Mesodermal cell (in vitro differentiated cells): Measurements from ENCODE around the gene KIRREL3.

Source experiments
- H3K27ac ChIP-seq: 2 replicates; pipeline ENCODE4 v1.7.0; 2013; ENCODE audit warnings: mild to moderate bottlenecking, low read depth, low read length, moderate library complexity; ENCODE audit not compliant: severe bottlenecking
- H3K36me3 ChIP-seq: 2 replicates; pipeline ENCODE4 v1.7.1; 2013; ENCODE audit warnings: mild to moderate bottlenecking, low read length, moderate library complexity; ENCODE audit not compliant: control insufficient read depth, insufficient read depth
- H3K4me1 ChIP-seq: one replicate; pipeline ENCODE4 v1.7.1; 2013; ENCODE audit warnings: mild to moderate bottlenecking, low read length; ENCODE audit not compliant: insufficient read depth, control insufficient read depth, poor library complexity, severe bottlenecking
- H3K4me3 ChIP-seq: 2 replicates; pipeline ENCODE4 v1.7.0; 2013; ENCODE audit warnings: low read length, control low read depth, mild to moderate bottlenecking; ENCODE audit not compliant: insufficient read depth, poor library complexity, severe bottlenecking; ENCODE audit errors: extremely low read depth
- H3K9me3 ChIP-seq: 2 replicates; pipeline ENCODE4 v1.7.1; 2013; ENCODE audit warnings: mild to moderate bottlenecking, low read length, moderate library complexity; ENCODE audit not compliant: control insufficient read depth
- WGBS, 2 experiments: methylation state at CpG; one replicate each; pipeline ENCODE4 v1.1.5; 2013; ENCODE audit warnings: missing lambda C conversion rate in 2 of 2; ENCODE audit not compliant: insufficient coverage in 2 of 2; 5-methylcytosine and 5-hydroxymethylcytosine counted together

Gene KIRREL3

DNA sequence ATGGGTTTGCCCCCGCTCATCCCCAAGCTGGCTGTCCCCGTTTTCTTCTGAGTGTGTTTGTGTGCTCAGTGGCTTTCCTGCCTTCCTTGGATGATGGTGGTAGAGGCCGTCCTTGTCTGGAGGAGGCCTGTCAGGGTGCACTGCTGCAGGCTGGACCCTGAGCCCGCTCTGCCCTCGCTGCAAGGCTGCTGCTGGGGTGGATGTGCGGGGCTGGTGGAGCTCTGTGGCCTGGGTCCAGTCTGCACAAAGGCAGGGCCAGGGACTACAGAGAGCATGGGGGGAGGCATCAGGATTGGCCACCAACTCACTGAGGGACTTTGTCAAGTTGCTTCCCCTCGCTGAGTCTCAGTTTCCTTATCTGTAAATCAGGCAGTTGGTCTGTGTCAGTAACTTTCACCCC is 275.0 kb downstream of the KIRREL3 start:
- Histone ChIP-seq H3K9me3 (no peaks in the 10 kb centered on the region), H3K4me1 (no peaks in the 10 kb centered on the region), H3K36me3 (no peaks in the 10 kb centered on the region), H3K4me3 (no peak overlapping the region), H3K27ac (no peak overlapping the region)
- WGBS, 2 experiments, result 73 to 96% methylated on average over 5 to 6 of the region's 7 CpGs

DNA sequence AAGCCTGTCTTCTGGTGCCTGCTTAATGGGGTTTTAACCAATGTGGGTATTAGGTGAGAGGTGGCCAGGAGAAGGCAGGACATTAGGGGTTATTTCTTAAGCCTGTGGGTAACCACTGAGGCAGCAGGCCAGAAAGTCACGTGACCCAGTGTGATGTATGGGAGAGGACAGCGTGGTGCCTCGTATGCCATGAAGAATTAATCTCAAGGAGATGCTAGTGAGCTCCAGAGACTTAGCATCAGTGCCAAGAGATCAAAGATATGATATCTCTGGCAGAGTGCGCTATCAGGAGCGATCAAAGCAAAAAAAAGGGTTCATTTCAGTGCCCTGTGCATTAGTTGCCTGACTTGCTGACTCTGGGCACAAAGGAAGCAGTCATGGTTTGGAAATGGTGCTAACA is 275.5 kb downstream of the KIRREL3 start:
- 81 to 92% methylated on average over 5 of the region's 5 CpGs for WGBS, 2 experiments
- H3K36me3 ChIP-seq, result no peaks in the 10 kb centered on the region

DNA sequence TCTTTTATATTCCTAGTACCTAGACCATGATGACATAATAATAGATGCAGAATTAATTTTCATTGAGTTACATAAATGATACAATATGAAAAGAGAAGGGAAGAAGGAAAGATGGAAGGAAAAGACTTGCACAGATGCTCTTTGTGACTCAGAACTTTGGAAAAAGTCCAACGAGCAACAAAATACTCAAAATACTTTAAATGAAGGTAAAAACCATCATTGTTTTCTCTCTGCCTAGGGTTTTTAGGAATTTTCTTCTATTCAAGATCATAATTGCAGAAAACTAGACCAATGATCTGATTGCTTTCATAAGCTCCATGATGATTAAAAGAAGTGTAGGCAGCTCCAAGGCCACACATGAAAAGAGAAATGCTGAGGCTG is 276.9 kb downstream of the KIRREL3 start:
- no peaks in the 10 kb centered on the region for H3K4me1 ChIP-seq
- no CpG with 5 or more reads among the region's 1 CpG for WGBS, 2 experiments

More for the DNA sequence above, 275.5 kb downstream of the KIRREL3 start:
- Histone ChIP-seq H3K4me1 (no peaks in the 10 kb centered on the region), H3K27ac (no peak overlapping the region), H3K4me3 (no peak overlapping the region), H3K9me3 (no peaks in the 10 kb centered on the region)

DNA sequence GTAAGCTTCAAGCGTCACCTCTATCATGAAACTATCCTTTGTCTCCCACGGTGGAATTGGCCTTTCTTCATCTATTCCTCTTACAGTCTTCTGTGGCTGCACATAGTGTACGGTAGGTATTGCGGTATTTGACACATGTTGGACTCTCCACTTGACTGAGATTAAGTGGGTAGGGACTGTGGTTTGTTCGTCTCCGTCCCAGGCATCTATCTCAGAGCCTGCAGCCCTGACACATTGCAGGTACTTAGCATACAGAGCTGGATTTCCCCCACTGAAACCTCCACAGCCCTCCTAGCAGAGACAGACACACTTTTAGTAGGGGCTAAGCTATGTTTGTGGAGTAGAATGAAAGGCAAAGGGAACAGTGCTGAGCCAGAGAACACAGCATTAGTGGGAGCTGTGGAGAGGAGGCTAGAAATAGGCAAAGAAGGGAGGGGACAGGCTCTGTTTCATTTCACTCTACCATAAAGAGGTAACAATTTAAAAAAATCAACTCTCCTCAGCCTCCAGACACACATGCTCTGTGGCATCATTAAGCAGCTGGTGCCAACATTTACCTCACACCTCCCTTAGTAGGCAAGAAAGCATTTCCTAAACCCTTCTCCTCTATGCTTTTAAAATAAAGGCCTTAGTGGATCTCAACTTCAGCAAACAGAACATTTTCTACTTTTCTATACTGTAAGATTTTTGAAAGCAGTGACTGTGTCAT is 277.5 kb downstream of the KIRREL3 start:
- Histone ChIP-seq H3K27ac (no peak overlapping the region), H3K9me3 (no peaks in the 10 kb centered on the region), H3K36me3 (no peaks in the 10 kb centered on the region), H3K4me3 (no peak overlapping the region), H3K4me1 (no peaks in the 10 kb centered on the region)
- 90 to 100% methylated on average over 1 to 2 of the region's 6 CpGs for WGBS, 2 experiments

More for the DNA sequence above, 276.9 kb downstream of the KIRREL3 start:
- no peaks in the 10 kb centered on the region for H3K9me3 ChIP-seq
- H3K27ac ChIP-seq, result no peak overlapping the region
- H3K36me3 ChIP-seq, result no peaks in the 10 kb centered on the region
- H3K4me3 ChIP-seq, result no peak overlapping the region

DNA sequence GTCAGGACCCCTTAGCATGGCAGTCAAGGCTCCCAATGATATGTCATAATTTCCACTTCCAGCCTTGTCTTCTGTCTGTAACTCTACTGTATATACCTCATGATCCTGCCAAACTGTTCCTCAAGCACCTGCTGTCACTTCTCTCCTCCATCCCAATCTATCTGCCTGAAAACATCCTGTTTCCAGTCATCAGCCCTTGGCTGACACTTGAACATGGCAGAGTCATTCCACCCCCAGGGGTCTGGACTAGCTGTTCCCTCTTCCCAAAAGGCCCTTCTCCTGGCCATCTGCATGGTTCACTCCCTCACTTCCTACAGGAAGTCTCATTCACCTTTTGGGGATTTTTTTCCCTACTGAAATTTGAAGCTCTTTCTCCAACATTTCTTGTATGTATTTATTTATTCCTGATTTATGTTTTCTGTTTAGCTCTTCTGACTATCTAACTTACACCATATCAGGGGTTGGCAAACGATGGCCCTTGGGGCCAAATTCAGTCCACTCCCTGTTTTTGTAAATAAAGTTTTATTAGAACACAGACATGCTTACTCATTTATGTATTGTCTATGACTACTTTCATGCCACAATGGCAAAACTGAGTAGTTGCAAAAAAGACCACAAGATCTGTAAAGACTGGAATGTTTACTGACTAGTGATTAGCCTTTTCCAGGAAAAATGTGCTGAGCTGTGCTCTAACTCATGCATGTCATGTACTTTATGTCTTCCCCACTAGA is 278.4 kb downstream of the KIRREL3 start:
- Histone ChIP-seq H3K4me1 (no peaks in the 10 kb centered on the region), H3K9me3 (no peaks in the 10 kb centered on the region), H3K27ac (no peak overlapping the region), H3K4me3 (no peak overlapping the region), H3K36me3 (no peaks in the 10 kb centered on the region)
- 100% methylated on average over 1 of the region's 1 CpG; no CpG with 5 or more reads in 1 of the 2 experiments for WGBS, 2 experiments

DNA sequence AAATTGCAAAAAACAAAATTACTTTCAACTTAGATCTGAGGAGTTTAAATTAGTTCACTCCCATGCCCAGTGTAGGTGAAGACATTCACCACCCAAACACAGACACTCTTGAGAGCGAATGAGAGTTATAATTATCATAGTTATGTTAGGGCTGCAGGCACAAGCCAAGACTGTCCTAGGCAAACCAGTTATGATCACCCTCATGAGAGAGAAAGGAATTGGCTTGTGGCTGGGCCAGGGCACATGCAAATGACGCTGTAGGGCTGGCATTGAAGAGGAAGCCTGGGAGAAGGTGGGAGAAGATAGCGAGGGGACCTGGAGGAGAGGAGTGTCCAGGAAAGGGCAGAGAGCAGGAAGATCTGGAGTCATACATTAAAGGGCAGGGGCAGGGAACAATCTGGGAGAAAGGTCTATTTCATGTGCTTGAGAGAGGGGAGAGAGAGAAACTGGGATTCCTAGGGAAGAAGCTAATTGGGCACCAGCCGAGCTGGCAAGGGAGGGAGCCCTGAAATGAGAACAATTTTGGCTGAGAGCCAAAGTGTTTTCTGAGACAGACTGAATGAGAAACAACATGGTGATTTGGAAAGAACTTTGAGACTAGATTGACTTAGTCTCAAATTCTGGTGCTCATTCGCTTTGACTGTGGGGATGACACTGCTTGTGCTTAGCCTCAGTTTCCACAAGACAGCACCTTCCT is 279.9 kb downstream of the KIRREL3 start:
- H3K9me3 ChIP-seq, result no peaks in the 10 kb centered on the region
- H3K36me3 ChIP-seq, result no peaks in the 10 kb centered on the region
- no peak overlapping the region for H3K27ac ChIP-seq
- WGBS, 2 experiments, result 92 to 100% methylated on average over 3 to 4 of the region's 5 CpGs
- H3K4me1 ChIP-seq, result no peaks in the 10 kb centered on the region
- H3K4me3 ChIP-seq, result no peak overlapping the region

DNA sequence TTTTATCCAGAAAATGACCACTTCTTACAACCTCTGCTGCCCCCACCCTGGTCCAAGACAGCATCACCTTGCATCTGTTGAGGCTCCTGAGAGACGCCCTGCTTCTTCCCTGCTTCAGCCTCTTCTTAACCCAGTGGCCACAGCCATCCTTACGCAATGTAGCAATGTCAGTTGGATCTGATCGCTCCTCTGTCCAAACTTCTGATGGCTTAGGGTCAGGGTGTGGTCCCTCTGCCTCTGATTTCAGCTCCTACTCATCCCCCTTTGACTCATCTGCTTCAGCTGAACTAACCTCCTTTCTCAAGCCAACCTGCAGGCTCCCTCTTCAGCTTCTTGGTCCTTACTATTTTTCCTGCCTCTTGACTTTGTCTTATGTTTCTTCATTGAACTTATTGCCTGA is 280.8 kb downstream of the KIRREL3 start:
- H3K27ac ChIP-seq, result no peak overlapping the region
- WGBS, 2 experiments, result 89 to 97% methylated on average over 3 of the region's 3 CpGs
- H3K36me3 ChIP-seq, result no peaks in the 10 kb centered on the region
- H3K4me1 ChIP-seq, result no peaks in the 10 kb centered on the region
- no peak overlapping the region for H3K4me3 ChIP-seq
- no peaks in the 10 kb centered on the region for H3K9me3 ChIP-seq

DNA sequence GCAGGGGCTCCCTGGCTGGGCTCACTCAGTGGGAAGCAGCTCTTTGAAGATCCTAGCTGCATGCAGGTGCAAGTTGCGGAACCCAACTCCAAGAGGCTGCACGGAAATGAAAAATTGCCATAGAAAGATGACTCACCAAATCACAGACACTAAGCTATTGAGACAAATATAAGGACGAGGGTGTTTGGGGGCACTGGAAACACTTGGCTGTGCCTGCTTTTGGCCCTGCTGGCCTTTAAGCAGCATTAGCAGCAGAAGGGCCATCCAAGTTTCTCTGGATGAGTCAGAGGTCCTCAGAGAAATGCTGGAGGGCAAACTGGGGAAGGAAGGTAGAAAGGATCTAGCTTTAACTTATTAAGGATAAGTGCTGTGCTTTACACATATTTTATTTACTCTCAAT is 282.3 kb downstream of the KIRREL3 start:
- Histone ChIP-seq H3K36me3 (no peaks in the 10 kb centered on the region), H3K4me3 (no peak overlapping the region), H3K27ac (no peak overlapping the region), H3K4me1 (no peaks in the 10 kb centered on the region), H3K9me3 (no peaks in the 10 kb centered on the region)
- 70 to 82% methylated on average over 2 to 3 of the region's 3 CpGs for WGBS, 2 experiments

DNA sequence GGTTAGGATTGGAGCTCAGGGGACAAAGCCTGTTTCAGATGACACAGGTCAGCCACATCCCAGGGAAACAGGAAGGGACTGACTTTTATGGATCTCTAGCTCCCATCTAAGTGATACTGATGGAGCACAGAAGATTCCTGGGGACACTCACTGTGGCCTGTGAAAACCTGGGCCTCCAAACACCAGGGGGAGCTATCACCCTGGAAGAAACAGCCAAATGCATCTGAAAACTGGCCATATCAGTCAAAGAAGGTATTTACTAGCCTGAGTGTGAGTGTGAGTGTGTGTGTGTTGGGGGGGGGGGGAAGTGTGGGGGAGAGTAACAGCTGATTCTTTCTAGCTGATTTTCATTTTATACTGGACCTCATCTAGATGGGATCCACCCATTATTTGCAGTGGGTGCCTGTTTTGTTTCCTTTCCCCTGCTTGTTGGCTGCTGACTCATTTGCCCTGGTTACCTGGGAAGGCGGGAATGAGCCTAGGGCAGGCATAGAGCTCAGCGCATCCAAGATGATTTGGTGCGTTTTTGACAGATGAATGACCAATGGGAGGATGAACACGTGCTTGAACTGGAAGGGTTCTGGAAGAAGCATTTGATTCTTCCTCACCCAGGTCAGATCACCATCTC is 284.0 kb downstream of the KIRREL3 start:
- no peaks in the 10 kb centered on the region for H3K9me3 ChIP-seq
- 74% methylated on average over 3 of the region's 4 CpGs; no CpG with 5 or more reads in 1 of the 2 experiments for WGBS, 2 experiments
- H3K27ac ChIP-seq, result no peak overlapping the region
- no peaks in the 10 kb centered on the region for H3K4me1 ChIP-seq
- H3K36me3 ChIP-seq, result no peaks in the 10 kb centered on the region
- H3K4me3 ChIP-seq, result no peak overlapping the region

DNA sequence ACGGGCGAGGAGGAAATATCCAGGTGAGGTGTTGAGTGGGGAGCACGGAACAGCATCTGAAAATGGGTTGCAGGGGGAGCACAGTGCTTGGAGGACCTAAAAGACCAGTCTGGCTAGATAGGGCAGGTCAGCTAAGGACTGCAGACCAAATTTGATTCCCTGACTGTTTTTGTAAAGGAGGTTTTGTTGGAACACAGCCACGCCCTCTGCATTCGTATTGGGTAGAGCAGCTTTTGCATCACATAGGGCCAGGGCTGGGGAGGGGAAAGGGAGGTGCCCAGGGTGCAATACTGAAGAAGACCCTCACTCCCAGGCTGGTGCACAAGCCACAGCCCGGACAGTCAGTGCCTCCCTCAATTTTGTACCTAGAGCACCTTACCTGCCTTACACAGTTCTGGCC is 286.8 kb downstream of the KIRREL3 start:
- Histone ChIP-seq H3K9me3 (no peaks in the 10 kb centered on the region), H3K27ac (no peak overlapping the region), H3K4me3 (no peak overlapping the region), H3K36me3 (no peaks in the 10 kb centered on the region), H3K4me1 (no peaks in the 10 kb centered on the region)
- 84 to 89% methylated on average over 4 to 6 of the region's 6 CpGs for whole genome bisulfite sequencing, 2 experiments
